NCI-H748 treated with DMSO at 0.1 percent for 48 hours (cell line): ENCODE measurements around the gene GPD2.

Source experiments
- DNase-seq: peaks from one replicate; lab custom pipeline; 2025; lab: John Stamatoyannopoulos, UW

Gene GPD2

GRCh38 chr2:156435718-156436496, at the start of gene GPD2:
Gene GPD2, plus strand, starts transcription at chr2:156436379. Its CDS starts 39,727 bp downstream, at chr2:156476106.
- DNase-seq, result peak; percentile 60

- DNase-seq, result no peak
Observed at GRCh38 chr2:156394033-156394741, 42.0 kb upstream of the GPD2 start.

- no peak for DNase-seq
Observed at GRCh38 chr2:156396126-156396525, 40.1 kb upstream of the GPD2 start.

GRCh38 chr2:156397229-156397628, 39.0 kb upstream of the GPD2 start:
- no peak for DNase-seq

- DNase-seq, result no peak
Observed at GRCh38 chr2:156398176-156398575, 38.0 kb upstream of the GPD2 start.

GRCh38 chr2:156399224-156399949, 36.8 kb upstream of the GPD2 start:
- peak; percentile 55 for DNase-seq

GRCh38 chr2:156399950-156400705, 36.1 kb upstream of the GPD2 start:
- peak; percentile 80 for DNase-seq

DNA sequence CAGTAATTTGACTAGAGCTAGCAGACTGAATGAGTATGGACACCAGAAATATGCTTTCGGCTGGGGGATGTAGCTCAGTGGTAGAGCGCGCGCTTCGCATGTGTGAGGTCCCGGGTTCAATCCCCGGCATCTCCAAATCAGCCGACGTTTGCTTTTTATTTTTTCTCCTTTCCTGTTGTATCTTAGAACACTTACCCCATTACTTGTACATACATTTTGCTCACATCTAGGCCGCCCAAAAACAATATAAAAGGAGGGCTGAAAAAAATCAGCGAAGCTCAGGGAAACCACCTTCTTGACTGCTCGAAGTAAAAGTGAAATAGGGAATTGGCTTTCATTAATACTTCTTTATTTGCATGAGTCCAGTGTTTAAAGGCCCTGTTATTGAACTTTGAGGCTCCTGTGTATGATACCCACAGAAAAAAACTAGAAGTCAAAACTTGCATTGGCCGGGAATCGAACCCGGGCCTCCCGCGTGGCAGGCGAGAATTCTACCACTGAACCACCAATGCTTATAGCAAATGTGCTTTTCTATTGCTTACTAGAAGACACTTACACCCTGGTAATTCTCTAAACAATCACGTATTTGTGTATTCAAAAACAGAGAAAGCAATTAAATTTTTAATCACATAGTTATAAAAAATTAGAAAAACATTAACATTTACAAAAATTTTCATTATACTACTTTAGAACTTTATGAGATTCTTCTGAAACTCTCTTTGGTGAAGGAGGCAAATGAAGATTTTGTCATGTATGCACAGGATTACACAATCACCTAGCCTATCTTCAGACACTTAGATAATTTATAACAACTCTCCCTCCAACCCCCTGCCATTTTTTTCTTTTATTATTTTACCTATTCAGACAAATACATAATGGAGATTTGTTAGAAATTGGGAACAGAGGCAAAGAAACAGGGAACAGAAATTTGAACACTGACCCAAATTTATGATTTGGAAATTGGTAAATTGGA, 35.2 kb upstream of the GPD2 start:
- peak; percentile 80 for DNase-seq

DNA sequence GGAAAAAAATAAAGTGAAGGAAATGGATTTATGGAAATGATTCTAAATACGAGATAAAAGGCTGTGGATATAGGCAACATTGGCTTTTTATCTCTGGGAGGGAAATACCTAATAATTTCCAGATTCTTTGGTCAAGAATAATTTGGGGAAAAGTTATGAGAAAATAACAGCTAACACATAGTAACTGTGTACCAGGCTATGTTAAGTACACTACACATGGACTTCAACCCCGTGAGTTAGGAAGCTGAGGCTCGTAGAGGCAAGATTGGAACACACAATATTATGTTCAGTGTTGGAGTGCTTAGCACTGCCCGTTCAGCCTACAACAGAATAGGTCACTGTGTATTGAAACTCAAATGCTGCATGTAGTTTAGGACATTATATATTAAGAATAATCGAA, 34.3 kb upstream of the GPD2 start:
- no peak for DNase-seq

- DNase-seq, result no peak
Observed at GRCh38 chr2:156405586-156405985, 30.6 kb upstream of the GPD2 start.

- no peak for DNase-seq
Observed at GRCh38 chr2:156411835-156412234, 24.3 kb upstream of the GPD2 start.

- no peak for DNase-seq
Observed at GRCh38 chr2:156421851-156422250, 14.3 kb upstream of the GPD2 start.

GRCh38 chr2:156423674-156424282, 12.4 kb upstream of the GPD2 start:
- DNase-seq, result peak; percentile 71

DNA sequence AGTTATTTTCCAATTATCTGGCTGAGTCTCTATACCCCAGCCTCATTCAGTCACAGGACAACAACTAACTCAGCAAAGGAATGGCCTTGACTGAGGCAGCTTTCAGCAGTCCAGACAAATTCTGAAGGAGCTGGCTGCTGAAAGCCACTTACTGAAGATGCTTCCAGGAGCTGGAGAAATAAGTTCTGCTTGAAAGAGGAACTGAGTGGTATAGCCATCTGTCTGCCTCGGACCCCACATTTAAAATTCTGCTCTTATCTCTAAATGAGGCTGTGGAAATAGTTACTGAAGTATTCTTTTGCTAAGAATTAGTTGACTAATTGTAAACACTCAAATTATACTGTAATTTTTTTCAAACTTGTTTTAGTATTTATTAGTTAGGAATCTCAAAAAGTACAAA, 9.1 kb upstream of the GPD2 start:
- DNase-seq, result no peak

- no peak for DNase-seq
Observed at GRCh38 chr2:156429211-156429610, 7.0 kb upstream of the GPD2 start.

DNA sequence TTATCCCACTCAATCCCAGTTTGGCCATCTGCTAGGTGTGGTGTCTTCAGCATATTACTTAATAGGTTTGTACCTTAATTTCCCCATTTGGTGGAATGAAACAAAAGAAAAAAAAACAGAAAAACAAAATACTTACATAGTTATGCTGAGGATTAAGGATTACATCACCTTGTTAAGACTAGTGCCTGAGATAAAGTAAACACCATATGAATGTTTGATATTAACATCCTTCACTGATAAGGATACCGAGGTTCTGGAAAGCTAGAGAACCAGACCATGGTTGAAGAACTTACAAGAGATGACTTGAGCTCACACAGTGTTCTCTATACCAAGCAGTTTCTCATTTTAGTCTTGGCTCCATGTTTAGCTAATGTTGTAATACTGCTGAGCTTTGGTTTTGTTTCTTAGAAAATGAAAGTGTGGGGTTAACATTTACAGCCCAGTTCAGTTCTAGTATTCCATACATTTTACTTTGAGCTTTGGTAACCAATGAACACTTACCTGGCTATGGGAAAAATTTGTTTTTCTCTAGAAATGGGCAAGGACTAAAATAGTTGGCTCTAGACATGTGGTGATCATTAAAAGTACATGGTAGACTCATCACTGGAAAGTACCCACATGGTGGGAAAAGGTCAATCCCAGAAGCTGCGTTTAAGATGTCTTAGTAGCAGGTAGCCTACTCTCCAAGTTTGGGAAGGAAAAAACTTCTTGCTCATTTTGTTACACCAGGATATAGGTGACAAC, 5.8 kb upstream of the GPD2 start:
- no peak for DNase-seq

DNA sequence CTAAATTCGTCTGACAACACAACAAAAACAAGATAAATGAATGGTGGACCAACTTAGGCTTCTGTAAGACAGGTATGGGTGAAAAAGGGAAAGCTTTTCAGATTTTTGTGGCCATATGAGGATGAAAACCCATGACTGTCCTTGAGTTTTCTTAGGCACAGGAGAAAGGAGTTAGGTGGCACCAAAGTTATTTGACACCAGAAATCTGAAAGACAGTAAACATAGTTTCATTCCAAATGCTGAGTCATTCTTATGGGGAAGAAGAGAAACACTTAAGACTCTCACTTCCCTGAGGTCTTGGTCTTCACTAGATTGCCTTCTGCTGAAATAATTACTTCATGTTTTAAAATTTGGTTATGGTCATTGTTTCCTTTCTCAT, 5.2 kb upstream of the GPD2 start:
- DNase-seq, result no peak

GRCh38 chr2:156434461-156435291, 1.5 kb upstream of the GPD2 start:
- DNase-seq, result no peak

GRCh38 chr2:156435396-156435717, 822 bp upstream of the GPD2 start:
- DNase-seq, result peak; percentile 60
